MCF 10A (cell line): ENCODE measurements around the gene FBF1. TPM values are rescaled to one million over a fixed set of nuclear protein-coding genes. Genes with fewer than 3 reads are reported as not detected.

Experiments used
- BruUV-seq: library from RNA; stranded (reverse); fragments of 400-500 nt; replicated peaks from 2 replicates; lab custom pipeline; 2021; lab: Mats Ljungman, UMichigan
- CTCF ChIA-PET: fragments of 300-600 bp; sonication (Branson Sonifier 250); formaldehyde crosslinking; extraction: SDS; loops from one replicate; lab custom pipeline; 2021; ENCODE audit warnings: antibody characterized with exemption, inconsistent platforms; lab: Yijun Ruan, JAX
- POLR2A ChIA-PET: fragments of 300-600, 350-650 bp; sonication (Branson Sonifier 250); formaldehyde crosslinking; extraction: SDS; loops from one replicate; lab custom pipeline; 2020; ENCODE audit warnings: antibody characterized with exemption, inconsistent platforms; lab: Yijun Ruan, JAX
- DNase-seq: peaks from one replicate; pipeline ENCODE4 v3.0.0-alpha.2; 2018; ENCODE audit not compliant: unreplicated experiment
- H3K27ac Mint-ChIP-seq: one replicate; pipeline ENCODE4 v1.8.0; 2022; ENCODE audit warnings: mild to moderate bottlenecking, low read depth, mixed read lengths; ENCODE audit not compliant: unreplicated experiment
- H3K27me3 Mint-ChIP-seq: one replicate; pipeline ENCODE4 v1.8.0; 2022; ENCODE audit warnings: mixed read lengths; ENCODE audit not compliant: insufficient read depth, unreplicated experiment
- H3K36me3 Mint-ChIP-seq: one replicate; pipeline ENCODE4 v1.8.0; 2022; ENCODE audit warnings: mild to moderate bottlenecking, moderate library complexity, mixed read lengths; ENCODE audit not compliant: insufficient read depth, unreplicated experiment
- H3K4me1 Mint-ChIP-seq: one replicate; pipeline ENCODE4 v1.8.0; 2022; ENCODE audit warnings: mixed read lengths; ENCODE audit not compliant: insufficient read depth, unreplicated experiment
- H3K4me3 Mint-ChIP-seq: one replicate; pipeline ENCODE4 v1.8.0; 2022; ENCODE audit warnings: mild to moderate bottlenecking, moderate library complexity, mixed read lengths; ENCODE audit not compliant: unreplicated experiment
- H3K9me3 Mint-ChIP-seq: one replicate; pipeline ENCODE4 v1.8.0; 2022; ENCODE audit warnings: mixed read lengths; ENCODE audit not compliant: unreplicated experiment
- CTCF ChIP-seq: fragments of 200-600 bp; IDR thresholded peaks from one replicate; pipeline ENCODE4 v1.8.0; 2022; ENCODE audit warnings: antibody characterized with exemption, mild to moderate bottlenecking; ENCODE audit not compliant: unreplicated experiment
- intact Hi-C: fragments of 100-400 bp; cut with micrococcal nuclease; formaldehyde crosslinking; loops from 2 replicates; pipeline ENCODE4 v1.14.1; 2022
- total RNA-seq: library from RNA; stranded (reverse); gene quantifications from 2 replicates; pipeline ENCODE4 v1.2.3, GENCODE V29; 2022

Gene FBF1
- total RNA-seq, 1 experiment from 2014 or later, result 14.0 TPM

- H3K4me3 Mint-ChIP-seq, result peak overlapping the region; percentile 1
- intact Hi-C loops, result no loop called here
- H3K4me1 Mint-ChIP-seq, result peaks cover 7% of the 10 kb centered on the region
- no peak for TF ChIP-seq CTCF
- BruUV-seq, result no TSS peak
- CTCF ChIA-PET, result interaction anchor here (0.6 to 1.2 kb wide), 4 partner anchors 22 to 296 kb away, joined by 3 read pairs; no protein-coding TSS in a partner anchor
- peaks cover 5% of the 10 kb centered on the region for H3K36me3 Mint-ChIP-seq
- no peaks in the 10 kb centered on the region for H3K27me3 Mint-ChIP-seq
- POLR2A ChIA-PET, result interaction anchor here (0.7 to 1.0 kb wide), 2 partner anchors 104 to 1553 kb away, joined by 3 to 6 read pairs; no protein-coding TSS in a partner anchor
- peak; percentile 45 for DNase-seq
- no peak overlapping the region for H3K27ac Mint-ChIP-seq
- H3K9me3 Mint-ChIP-seq, result no peaks in the 10 kb centered on the region
These were observed 42.8 kb upstream of the FBF1 start for GRCh38 chr17:75983501-75984181.

- peak overlapping the region; percentile 100 for H3K4me3 Mint-ChIP-seq
- H3K36me3 Mint-ChIP-seq, result peaks cover 14% of the 10 kb centered on the region
- POLR2A ChIA-PET, result interaction anchor here (0.6 to 2.0 kb wide), 7 partner anchors 10 to 521 kb away, joined by 3 to 6 read pairs (median 3); partner anchors contain the start of genes TRIM65 and WBP2
- no peaks in the 10 kb centered on the region for H3K27me3 Mint-ChIP-seq
- TF ChIP-seq CTCF, result no peak
- no peak for DNase-seq
- H3K4me1 Mint-ChIP-seq, result peaks cover 11% of the 10 kb centered on the region
- no peak overlapping the region for H3K27ac Mint-ChIP-seq
- no TSS peak for BruUV-seq
- CTCF ChIA-PET, result interaction anchor here (0.6 to 1.4 kb wide), 5 partner anchors 33 to 314 kb away, joined by 3 to 6 read pairs (median 3); partner anchors contain the start of genes RECQL5 and SAP30BP
- intact Hi-C loops, result no loop called here
- H3K9me3 Mint-ChIP-seq, result no peaks in the 10 kb centered on the region
These were observed 40.3 kb upstream of the FBF1 start for GRCh38 chr17:75981019-75981615.

GRCh38 chr17:75980188-75981018 is 39.6 kb upstream of the FBF1 start:
- POLR2A ChIA-PET, result interaction anchor here (0.6 to 2.0 kb wide), 14 partner anchors 10 to 521 kb away, joined by 3 to 6 read pairs (median 3); partner anchors contain the start of genes MRPL38, TRIM65 and WBP2
- Mint-ChIP-seq H3K4me1 (peaks cover 19% of the 10 kb centered on the region), H3K4me3 (peak overlapping the region; percentile 100), H3K27me3 (no peaks in the 10 kb centered on the region), H3K36me3 (peaks cover 15% of the 10 kb centered on the region), H3K9me3 (no peaks in the 10 kb centered on the region), H3K27ac (peak overlapping the region; percentile 100)
- DNase-seq, result no peak
- no peak for TF ChIP-seq CTCF
- no TSS peak for BruUV-seq
- intact Hi-C loops, result no loop called here
- CTCF ChIA-PET, result interaction anchor here (0.6 to 1.4 kb wide), 5 partner anchors 25 to 313 kb away, joined by 3 to 6 read pairs (median 3); partner anchors contain the start of genes RECQL5 and SAP30BP
